Ectodermal cell (in vitro differentiated cells): ENCODE results near the gene FH.

Source experiments
- H3K27ac ChIP-seq: 2 replicates; pipeline ENCODE4 v1.7.0; 2013; ENCODE audit warnings: mild to moderate bottlenecking, low read depth, low read length; ENCODE audit not compliant: insufficient read depth, poor library complexity, severe bottlenecking
- H3K27me3 ChIP-seq: 2 replicates; pipeline ENCODE4 v1.7.0; 2013; ENCODE audit warnings: mild to moderate bottlenecking, low read length; ENCODE audit not compliant: insufficient read depth, control insufficient read depth, poor library complexity, severe bottlenecking
- H3K36me3 ChIP-seq: one replicate; pipeline ENCODE4 v1.7.0; 2013; ENCODE audit warnings: low read length; ENCODE audit not compliant: control insufficient read depth, insufficient read depth
- H3K4me1 ChIP-seq: one replicate; pipeline ENCODE4 v1.7.0; 2013; ENCODE audit warnings: low read length; ENCODE audit not compliant: control insufficient read depth, insufficient read depth
- H3K4me3 ChIP-seq: 2 replicates; pipeline ENCODE4 v1.7.0; 2013; ENCODE audit warnings: low read depth, low read length, control low read depth; ENCODE audit not compliant: insufficient read depth
- H3K9me3 ChIP-seq: 2 replicates; pipeline ENCODE4 v1.7.0; 2013; ENCODE audit warnings: mild to moderate bottlenecking, low read length, moderate library complexity; ENCODE audit not compliant: control insufficient read depth
- WGBS, 2 experiments: methylation state at CpG; one replicate each; pipeline ENCODE4 v1.1.7; 2013; ENCODE audit warnings: missing lambda C conversion rate in 2 of 2; 5-methylcytosine and 5-hydroxymethylcytosine counted together

FH gene

DNA sequence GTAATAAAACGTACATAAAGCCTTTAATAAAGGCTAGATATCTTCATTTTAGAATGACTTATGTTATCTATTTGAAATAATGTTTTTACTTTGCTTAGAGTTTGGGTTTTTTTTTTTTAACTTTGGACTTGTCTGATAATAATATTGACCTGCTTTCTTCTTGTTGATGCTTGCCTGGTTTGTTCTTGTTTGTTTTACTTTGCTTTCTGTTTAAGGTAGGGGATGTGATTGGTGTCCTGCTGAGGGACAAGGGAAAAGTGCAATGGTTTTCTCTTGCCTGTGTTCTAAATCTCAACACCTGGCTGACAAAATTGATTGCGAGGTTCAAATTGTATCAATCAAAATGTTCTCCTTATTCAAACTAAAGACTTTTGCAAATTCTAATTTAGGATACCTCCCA, 2.2 kb upstream of the FH start:
- Histone ChIP-seq H3K9me3 (no peaks in the 10 kb centered on the region), H3K27me3 (peaks cover 18% of the 10 kb centered on the region), H3K4me1 (no peaks in the 10 kb centered on the region), H3K4me3 (no peak overlapping the region), H3K36me3 (no peaks in the 10 kb centered on the region), H3K27ac (no peak overlapping the region)
- 89 to 100% methylated on average over 1 of the region's 2 CpGs for WGBS, 2 experiments

DNA sequence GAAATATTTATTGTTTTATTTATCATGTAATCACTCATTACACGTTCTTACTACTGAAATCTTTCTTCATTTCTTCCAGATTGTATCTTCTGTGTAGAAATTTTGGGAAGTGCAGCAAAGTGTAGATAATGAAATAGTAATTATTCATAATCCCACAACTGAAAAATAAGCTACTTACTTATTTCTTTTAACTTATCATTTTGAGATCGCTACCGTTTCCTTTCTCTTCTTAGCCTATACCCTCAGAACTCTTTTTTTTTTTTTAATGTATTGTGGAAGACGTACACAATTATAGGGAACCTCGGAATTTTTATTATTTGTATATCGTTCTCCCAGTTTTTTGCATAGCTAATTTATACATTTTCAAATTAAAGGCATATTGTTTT, 518 bp upstream of the FH start:
- Histone ChIP-seq H3K27ac (no peak overlapping the region), H3K4me1 (no peaks in the 10 kb centered on the region), H3K9me3 (no peaks in the 10 kb centered on the region), H3K4me3 (peak overlapping the region; percentile 65), H3K27me3 (peaks cover 18% of the 10 kb centered on the region), H3K36me3 (peaks cover 3% of the 10 kb centered on the region)
- 0% methylated on average over 1 of the region's 6 CpGs; no CpG with 5 or more reads in 1 of the 2 experiments for whole genome bisulfite sequencing, 2 experiments

DNA sequence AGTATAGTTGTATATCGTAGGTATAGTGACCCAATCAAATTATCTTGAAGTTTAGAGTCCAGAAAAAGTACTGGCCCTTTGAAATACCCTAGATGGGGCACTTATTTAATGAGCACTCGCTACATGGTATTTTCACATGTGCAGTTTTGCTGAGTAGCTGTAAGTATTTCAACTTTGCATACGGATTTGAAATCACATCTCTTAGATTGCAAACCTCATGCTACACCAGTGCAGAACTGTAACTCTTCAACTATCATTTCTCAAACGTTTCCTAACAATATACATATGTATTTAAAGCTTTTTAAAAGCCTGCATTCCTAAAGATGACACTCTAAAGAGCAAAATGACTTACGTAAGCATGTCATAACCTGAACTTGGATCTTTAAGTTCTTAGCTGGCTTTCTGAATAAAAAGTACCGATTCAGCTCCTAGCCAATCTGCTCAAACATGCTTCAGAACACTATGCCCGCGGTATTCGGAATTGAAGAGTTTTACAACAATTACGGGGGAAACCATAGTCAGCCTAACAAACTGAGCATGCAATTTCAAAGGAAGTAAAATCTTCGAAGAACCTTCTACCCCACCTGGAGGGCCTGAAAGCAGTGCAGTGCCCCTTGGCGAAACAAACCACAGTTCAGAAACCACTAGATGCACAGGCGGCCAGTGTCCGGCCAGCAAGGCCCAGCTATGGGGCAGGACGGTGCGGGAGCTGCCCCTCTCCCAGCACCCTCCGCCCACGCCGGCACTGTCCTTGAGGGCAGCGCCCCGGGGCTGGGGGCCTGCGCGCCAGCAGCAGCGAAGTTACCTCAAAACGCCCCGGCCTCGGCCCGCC, 863 bp downstream of the FH start:
- Histone ChIP-seq H3K27me3 (peaks cover 17% of the 10 kb centered on the region), H3K4me1 (no peaks in the 10 kb centered on the region), H3K4me3 (peak overlapping the region; percentile 65), H3K36me3 (peaks cover 3% of the 10 kb centered on the region), H3K9me3 (no peaks in the 10 kb centered on the region), H3K27ac (no peak overlapping the region)
- WGBS, 2 experiments: 8% methylated on average over 28 of the region's 28 CpGs

DNA sequence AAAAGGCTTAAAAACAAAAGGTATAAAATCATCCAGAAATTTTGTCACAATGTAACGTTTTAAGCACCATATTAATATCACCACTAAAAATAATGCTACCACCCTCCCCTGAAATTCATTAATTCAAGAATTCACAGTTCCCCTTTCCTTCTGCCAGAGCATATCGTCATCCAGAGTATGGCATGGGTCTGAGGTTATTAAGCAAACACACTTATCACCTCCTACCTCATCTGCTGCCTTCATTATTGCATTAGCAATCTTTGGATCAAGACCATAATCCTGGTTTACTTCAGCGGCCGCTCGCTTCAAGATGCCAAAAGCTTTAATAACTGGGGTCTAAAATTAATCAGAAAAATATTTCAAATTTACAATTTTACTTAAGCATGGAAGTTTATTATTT, 6.2 kb downstream of the FH start:
- peaks cover 14% of the 10 kb centered on the region for H3K36me3 ChIP-seq
- H3K27ac ChIP-seq: no peak overlapping the region
- H3K27me3 ChIP-seq: no peaks in the 10 kb centered on the region
- H3K4me1 ChIP-seq: no peaks in the 10 kb centered on the region
- no peak overlapping the region for H3K4me3 ChIP-seq
- no peaks in the 10 kb centered on the region for H3K9me3 ChIP-seq
- 96 to 97% methylated on average over 5 of the region's 5 CpGs for WGBS, 2 experiments

DNA sequence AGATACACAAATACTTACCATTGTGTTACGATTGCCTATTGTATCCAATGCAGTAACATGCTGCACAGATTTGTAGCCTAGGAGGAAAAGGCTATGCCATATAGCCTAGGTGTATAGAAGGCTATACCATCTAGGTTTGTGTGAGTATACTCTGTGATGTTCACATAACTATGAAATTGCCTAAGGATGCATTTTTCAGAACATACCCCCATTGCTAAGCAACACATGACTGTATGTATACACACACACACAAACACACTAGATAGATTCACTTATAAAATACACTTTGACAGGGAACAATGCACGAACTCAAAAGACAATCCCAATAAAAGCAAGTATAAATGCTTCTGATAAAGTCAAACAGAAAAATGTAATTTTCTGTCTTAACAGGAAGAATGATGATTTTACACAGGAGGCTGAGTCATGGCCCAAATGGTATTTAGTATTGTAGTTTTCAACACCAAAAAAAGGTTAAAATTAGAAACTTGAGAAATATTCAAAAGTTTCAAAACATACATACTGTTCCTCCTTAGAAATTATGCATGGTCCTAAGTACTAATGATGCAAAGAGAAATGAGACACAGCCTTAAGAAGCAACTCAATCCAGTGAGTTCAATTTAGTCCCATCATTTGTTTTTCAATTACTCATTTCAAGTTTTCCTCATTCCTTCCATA, 12.2 kb downstream of the FH start:
- Histone ChIP-seq H3K27me3 (no peaks in the 10 kb centered on the region), H3K9me3 (no peaks in the 10 kb centered on the region), H3K36me3 (peaks cover 22% of the 10 kb centered on the region), H3K4me3 (no peak overlapping the region), H3K4me1 (no peaks in the 10 kb centered on the region), H3K27ac (no peak overlapping the region)
- 92 to 100% methylated on average over 1 to 2 of the region's 2 CpGs for WGBS, 2 experiments

DNA sequence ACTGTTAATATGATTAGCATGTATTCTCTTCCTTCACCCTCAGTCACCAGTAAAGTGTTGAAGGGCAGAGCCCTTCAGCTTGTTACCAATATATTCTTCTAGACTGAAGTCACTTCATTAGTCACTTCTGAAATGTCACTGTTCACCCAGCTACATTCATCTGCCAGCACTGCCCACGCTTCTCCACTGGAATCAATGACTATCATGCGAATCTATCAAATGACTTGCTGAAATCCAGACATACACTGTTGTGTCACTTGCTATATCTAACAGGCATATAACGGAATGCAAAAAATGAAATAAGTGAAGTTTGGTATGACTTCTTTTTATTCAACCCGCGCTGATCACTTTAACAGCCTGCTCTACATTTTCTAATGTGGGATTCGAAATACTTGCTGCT, 16.1 kb downstream of the FH start:
- Histone ChIP-seq H3K27ac (no peak overlapping the region), H3K4me1 (no peaks in the 10 kb centered on the region), H3K9me3 (no peaks in the 10 kb centered on the region), H3K4me3 (no peak overlapping the region), H3K36me3 (peaks cover 11% of the 10 kb centered on the region), H3K27me3 (no peaks in the 10 kb centered on the region)
- 95 to 97% methylated on average over 6 of the region's 6 CpGs for WGBS, 2 experiments

DNA sequence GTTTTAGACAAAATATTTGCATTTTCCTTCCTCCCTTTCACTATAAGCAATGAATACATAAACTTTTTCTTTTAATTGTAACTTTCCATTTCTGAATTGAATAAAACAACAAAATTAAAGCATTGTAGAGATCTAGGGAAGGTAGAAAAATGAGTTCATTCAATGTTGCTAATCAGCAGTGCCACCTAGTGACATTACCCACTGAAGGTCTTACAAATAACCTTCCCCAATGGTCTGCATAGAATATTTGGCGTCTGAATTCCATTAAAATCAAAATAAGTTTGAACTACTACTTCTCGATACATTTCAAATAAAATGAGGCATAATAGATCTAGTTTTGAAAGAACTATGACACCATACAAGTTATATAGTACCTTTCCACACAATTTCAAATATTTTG, 19.6 kb downstream of the FH start:
- WGBS, 2 experiments: 73 to 97% methylated on average over 1 to 2 of the region's 2 CpGs
- Histone ChIP-seq H3K9me3 (no peaks in the 10 kb centered on the region), H3K27ac (no peak overlapping the region), H3K4me3 (no peak overlapping the region), H3K4me1 (no peaks in the 10 kb centered on the region), H3K36me3 (peaks cover 10% of the 10 kb centered on the region), H3K27me3 (no peaks in the 10 kb centered on the region)

DNA sequence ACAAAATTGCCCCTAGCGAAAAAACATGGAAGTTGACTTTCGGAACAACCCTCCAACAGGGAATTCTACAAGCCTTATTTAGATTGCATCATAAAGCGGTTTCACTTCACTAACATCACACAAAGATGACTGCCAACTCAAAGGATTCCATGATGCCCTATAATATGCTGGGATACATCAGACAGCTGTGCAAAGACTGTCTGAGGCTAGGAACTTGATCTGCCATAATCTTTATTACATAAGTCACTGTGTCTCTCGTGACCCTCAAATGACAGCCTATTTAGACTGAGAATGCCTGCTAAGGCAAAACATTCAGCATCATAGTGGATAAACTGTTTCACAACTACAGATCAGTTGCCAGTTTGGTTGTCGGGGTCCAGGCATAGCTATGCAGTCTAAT, 23.8 kb downstream of the FH start:
- no peak overlapping the region for H3K27ac ChIP-seq
- H3K4me3 ChIP-seq: no peak overlapping the region
- H3K36me3 ChIP-seq: peaks cover 8% of the 10 kb centered on the region
- no peaks in the 10 kb centered on the region for H3K9me3 ChIP-seq
- WGBS, 2 experiments: 93 to 98% methylated on average over 5 of the region's 5 CpGs
- H3K4me1 ChIP-seq: no peaks in the 10 kb centered on the region
- H3K27me3 ChIP-seq: no peaks in the 10 kb centered on the region

DNA sequence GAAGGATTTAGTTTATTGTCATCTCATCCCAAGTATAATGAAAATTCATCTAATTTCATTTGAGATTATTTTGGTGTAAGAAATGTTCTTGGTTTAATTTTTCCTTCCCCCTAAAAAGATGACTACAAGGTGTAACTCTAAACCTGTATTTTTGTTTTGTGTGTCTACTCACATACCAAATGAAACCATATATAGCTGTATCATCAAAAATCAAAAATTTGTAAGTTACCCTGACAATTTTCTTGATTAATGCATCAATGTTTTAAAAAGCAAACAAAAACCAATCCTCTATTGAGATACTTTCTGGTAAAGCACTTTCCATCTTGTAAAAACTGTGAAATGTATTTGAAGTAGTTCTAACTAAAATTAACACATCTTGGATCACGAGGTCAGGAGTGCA, 30.8 kb downstream of the FH start:
- H3K4me3 ChIP-seq: no peak overlapping the region
- H3K4me1 ChIP-seq: no peaks in the 10 kb centered on the region
- H3K27me3 ChIP-seq: no peaks in the 10 kb centered on the region
- H3K9me3 ChIP-seq: no peaks in the 10 kb centered on the region
- H3K36me3 ChIP-seq: no peaks in the 10 kb centered on the region
- 80 to 100% methylated on average over 1 of the region's 1 CpG for WGBS, 2 experiments
- no peak overlapping the region for H3K27ac ChIP-seq

DNA sequence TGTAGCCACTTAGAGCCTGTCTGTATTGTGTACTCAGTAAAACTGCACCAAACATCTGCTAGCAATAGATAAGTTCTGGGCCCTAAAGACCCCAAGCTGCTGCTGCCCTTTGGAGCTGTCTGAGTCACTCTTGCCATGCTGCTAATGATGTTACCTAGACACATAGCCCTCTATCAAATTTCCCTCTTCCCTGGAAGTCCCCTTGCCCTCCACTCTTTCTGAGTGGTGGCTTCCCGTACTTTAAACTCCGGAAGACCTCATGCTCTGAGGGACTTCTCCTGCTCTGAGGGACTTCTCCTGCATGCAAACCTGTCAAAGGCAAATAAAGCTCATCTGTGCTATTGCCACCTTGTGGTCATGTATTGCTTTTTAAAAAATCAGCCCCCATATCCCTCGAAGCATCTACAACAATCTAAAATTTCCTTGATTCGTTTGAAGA, 34.0 kb downstream of the FH start:
- Histone ChIP-seq H3K4me1 (no peaks in the 10 kb centered on the region), H3K9me3 (no peaks in the 10 kb centered on the region), H3K27me3 (no peaks in the 10 kb centered on the region), H3K27ac (no peak overlapping the region), H3K4me3 (no peak overlapping the region), H3K36me3 (no peaks in the 10 kb centered on the region)
- WGBS, 2 experiments: 80 to 84% methylated on average over 4 of the region's 4 CpGs
